GM19395 (cell line): ENCODE results near the gene COPA.

Experiments
- ATAC-seq: cut with Tn5 transposase; IDR thresholded peaks from one replicate; pipeline ENCODE4 v1.9.1; 2021; ENCODE audit warnings: mild to moderate bottlenecking, moderate library complexity; ENCODE audit not compliant: unreplicated experiment

The COPA gene

DNA sequence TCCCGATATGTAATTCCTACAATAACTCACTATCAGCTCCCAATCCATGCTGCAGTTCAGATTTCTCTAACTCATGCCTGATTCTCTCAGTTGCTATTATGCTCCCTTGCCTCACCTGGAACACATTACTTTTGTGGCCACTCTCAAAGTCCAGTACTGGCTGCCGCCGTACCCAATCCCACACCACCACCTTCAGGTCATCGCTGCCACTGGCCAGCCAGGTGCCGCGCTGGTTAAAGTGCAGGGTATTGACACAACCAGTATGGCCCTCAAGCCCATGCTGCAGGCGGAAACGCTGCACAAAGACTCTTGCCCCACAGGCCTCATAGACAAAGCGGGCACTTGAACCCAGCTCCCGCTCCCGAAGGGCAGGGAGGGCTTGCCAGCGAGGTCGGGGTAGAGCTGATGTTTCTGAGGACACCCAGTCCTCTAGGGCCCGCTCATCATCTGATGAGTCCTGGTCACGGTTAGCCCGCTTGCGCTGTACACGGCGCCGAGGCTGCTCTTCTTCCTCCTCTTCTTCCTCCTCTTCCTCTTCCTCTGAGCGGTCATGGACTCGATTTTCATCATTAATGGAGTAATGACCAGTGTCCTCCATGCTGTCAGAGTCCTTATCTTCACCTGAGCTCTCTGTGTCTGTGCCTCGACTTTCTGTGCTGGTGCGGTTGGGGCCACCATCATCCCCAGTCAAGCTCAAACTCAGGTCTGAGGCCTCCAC is 103.3 kb downstream of the COPA start:
- no peak for ATAC-seq
